ENCODE data around the gene IL1RAPL2.
"Not testable (repeated sequence)": the region's sequence is repeated elsewhere in the genome, so short reads cannot be mapped to it uniquely, and the experiment has no call there.

Gene IL1RAPL2

GRCh38 chrX:105635794-105636193 lies 1069.8 kb downstream of the IL1RAPL2 start:
- no peaks in the 10 kb centered on the region for H3K27me3 Mint-ChIP-seq
- H3K9me3 Mint-ChIP-seq = no peaks in the 10 kb centered on the region
- no peak overlapping the region for H3K27ac Mint-ChIP-seq
- H3K36me3 Mint-ChIP-seq = no peaks in the 10 kb centered on the region
- DNase-seq = no peak
- no peak overlapping the region for H3K4me3 Mint-ChIP-seq
- no peaks in the 10 kb centered on the region for H3K4me1 Mint-ChIP-seq
- no peak for ATAC-seq (replicated peaks)

GRCh38 chrX:105636667-105637066 lies 1070.7 kb downstream of the IL1RAPL2 start:
- no peak overlapping the region for H3K4me3 Mint-ChIP-seq
- ATAC-seq (replicated peaks) (no peak), DNase-seq (no peak)
- H3K27ac Mint-ChIP-seq = no peak overlapping the region
- no peaks in the 10 kb centered on the region for H3K36me3 Mint-ChIP-seq
- no peaks in the 10 kb centered on the region for H3K27me3 Mint-ChIP-seq
- no peaks in the 10 kb centered on the region for H3K4me1 Mint-ChIP-seq
- peaks cover 0 to 4% of the 10 kb centered on the region in 2 donors for H3K9me3 Mint-ChIP-seq

- Mint-ChIP-seq H3K36me3 (no peaks in the 10 kb centered on the region), H3K27ac (no peak overlapping the region), H3K27me3 (no peaks in the 10 kb centered on the region), H3K9me3 (peaks cover 2 to 4% of the 10 kb centered on the region in 2 donors), H3K4me1 (no peaks in the 10 kb centered on the region), H3K4me3 (no peak overlapping the region)
- DNase-seq (no peak), ATAC-seq (replicated peaks) (no peak)
These were observed 1079.8 kb downstream of the IL1RAPL2 start for GRCh38 chrX:105645667-105646357.

- ATAC-seq (replicated peaks) = no peak
- H3K27me3 Mint-ChIP-seq = no peaks in the 10 kb centered on the region
- H3K27ac Mint-ChIP-seq = no peak overlapping the region
- no peak for DNase-seq
- no peaks in the 10 kb centered on the region for H3K4me1 Mint-ChIP-seq
- H3K36me3 Mint-ChIP-seq = no peaks in the 10 kb centered on the region
- H3K4me3 Mint-ChIP-seq = no peak overlapping the region
- H3K9me3 Mint-ChIP-seq = peaks cover 0 to 2% of the 10 kb centered on the region in 2 donors
These were observed 1080.8 kb downstream of the IL1RAPL2 start for GRCh38 chrX:105646592-105647372.

GRCh38 chrX:105647749-105648148 lies 1081.8 kb downstream of the IL1RAPL2 start:
- no peak for DNase-seq
- ATAC-seq (replicated peaks) = no peak
- Mint-ChIP-seq H3K27me3 (no peaks in the 10 kb centered on the region), H3K27ac (no peak overlapping the region), H3K4me3 (no peak overlapping the region), H3K36me3 (no peaks in the 10 kb centered on the region), H3K9me3 (peaks cover 0 to 2% of the 10 kb centered on the region in 2 donors), H3K4me1 (no peaks in the 10 kb centered on the region)

GRCh38 chrX:105648732-105649131 lies 1082.7 kb downstream of the IL1RAPL2 start:
- H3K4me1 Mint-ChIP-seq = no peaks in the 10 kb centered on the region
- H3K4me3 Mint-ChIP-seq = no peak overlapping the region
- H3K36me3 Mint-ChIP-seq = no peaks in the 10 kb centered on the region
- no peak for DNase-seq
- ATAC-seq (replicated peaks) = no peak
- H3K27me3 Mint-ChIP-seq = no peaks in the 10 kb centered on the region
- H3K27ac Mint-ChIP-seq = no peak overlapping the region
- peaks cover 0 to 3% of the 10 kb centered on the region in 2 donors for H3K9me3 Mint-ChIP-seq

- Mint-ChIP-seq H3K36me3 (no peaks in the 10 kb centered on the region), H3K27ac (no peak overlapping the region), H3K9me3 (peaks cover 0 to 3% of the 10 kb centered on the region in 2 donors), H3K4me1 (no peaks in the 10 kb centered on the region), H3K4me3 (no peak overlapping the region), H3K27me3 (no peaks in the 10 kb centered on the region)
- DNase-seq (no peak), ATAC-seq (replicated peaks) (no peak)
These were observed 1084.6 kb downstream of the IL1RAPL2 start for GRCh38 chrX:105650577-105650976.

GRCh38 chrX:105650986-105651385 lies 1085.0 kb downstream of the IL1RAPL2 start:
- no peaks in the 10 kb centered on the region for H3K4me1 Mint-ChIP-seq
- H3K27me3 Mint-ChIP-seq = no peaks in the 10 kb centered on the region
- no peak overlapping the region for H3K27ac Mint-ChIP-seq
- peaks cover 0 to 3% of the 10 kb centered on the region in 2 donors for H3K9me3 Mint-ChIP-seq
- DNase-seq (no peak), ATAC-seq (replicated peaks) (no peak)
- H3K36me3 Mint-ChIP-seq = no peaks in the 10 kb centered on the region
- no peak overlapping the region for H3K4me3 Mint-ChIP-seq

- Mint-ChIP-seq H3K4me3 (no peak overlapping the region), H3K9me3 (peaks cover 0 to 1% of the 10 kb centered on the region in 2 donors), H3K27ac (no peak overlapping the region), H3K27me3 (no peaks in the 10 kb centered on the region), H3K4me1 (no peaks in the 10 kb centered on the region), H3K36me3 (no peaks in the 10 kb centered on the region)
- no peak for ATAC-seq (replicated peaks)
- no peak for DNase-seq
These were observed 1087.9 kb downstream of the IL1RAPL2 start for GRCh38 chrX:105653891-105654290.

- Mint-ChIP-seq H3K4me3 (no peak overlapping the region), H3K36me3 (no peaks in the 10 kb centered on the region), H3K27me3 (no peaks in the 10 kb centered on the region), H3K4me1 (no peaks in the 10 kb centered on the region), H3K27ac (no peak overlapping the region), H3K9me3 (peaks cover 0 to 1% of the 10 kb centered on the region in 2 donors)
- ATAC-seq (replicated peaks) (no peak), DNase-seq (no peak)
These were observed 1092.1 kb downstream of the IL1RAPL2 start for GRCh38 chrX:105658136-105658535.

- H3K36me3 Mint-ChIP-seq = no peaks in the 10 kb centered on the region
- no peak for ATAC-seq (replicated peaks)
- no peaks in the 10 kb centered on the region for H3K27me3 Mint-ChIP-seq
- no peaks in the 10 kb centered on the region for H3K9me3 Mint-ChIP-seq
- DNase-seq = no peak
- no peaks in the 10 kb centered on the region for H3K4me1 Mint-ChIP-seq
- H3K27ac Mint-ChIP-seq = no peak overlapping the region
- no peak overlapping the region for H3K4me3 Mint-ChIP-seq
These were observed 1096.2 kb downstream of the IL1RAPL2 start for GRCh38 chrX:105662248-105662647.

GRCh38 chrX:105664243-105664642 lies 1098.2 kb downstream of the IL1RAPL2 start:
- no peaks in the 10 kb centered on the region for H3K9me3 Mint-ChIP-seq
- H3K4me1 Mint-ChIP-seq = no peaks in the 10 kb centered on the region
- DNase-seq (no peak), ATAC-seq (replicated peaks) (no peak)
- H3K27me3 Mint-ChIP-seq = no peaks in the 10 kb centered on the region
- no peak overlapping the region for H3K4me3 Mint-ChIP-seq
- H3K27ac Mint-ChIP-seq = no peak overlapping the region
- no peaks in the 10 kb centered on the region for H3K36me3 Mint-ChIP-seq

- H3K4me3 Mint-ChIP-seq; H3K36me3 Mint-ChIP-seq; H3K27ac Mint-ChIP-seq; H3K4me1 Mint-ChIP-seq; DNase-seq; H3K9me3 Mint-ChIP-seq; H3K27me3 Mint-ChIP-seq; ATAC-seq (replicated peaks): not testable (repeated sequence)
These were observed 1118.3 kb downstream of the IL1RAPL2 start for GRCh38 chrX:105684288-105684687.

GRCh38 chrX:105694839-105695238 lies 1128.8 kb downstream of the IL1RAPL2 start:
- H3K27me3 Mint-ChIP-seq = no peaks in the 10 kb centered on the region

GRCh38 chrX:105695451-105695850 lies 1129.5 kb downstream of the IL1RAPL2 start:
- Mint-ChIP-seq H3K36me3 (peaks cover 0 to 2% of the 10 kb centered on the region in 2 donors), H3K27me3 (no peaks in the 10 kb centered on the region), H3K27ac (no peak overlapping the region), H3K4me3 (no peak overlapping the region), H3K4me1 (peaks cover 1 to 5% of the 10 kb centered on the region in 2 donors), H3K9me3 (peaks cover 6 to 7% of the 10 kb centered on the region in 2 donors)
- DNase-seq (no peak), ATAC-seq (replicated peaks) (no peak)

More at GRCh38 chrX:105694839-105695238, 1128.8 kb downstream of the IL1RAPL2 start:
- no peak overlapping the region for H3K4me3 Mint-ChIP-seq
- no peak overlapping the region for H3K27ac Mint-ChIP-seq
- no peak for DNase-seq
- peaks cover 0 to 2% of the 10 kb centered on the region in 2 donors for H3K36me3 Mint-ChIP-seq
- H3K9me3 Mint-ChIP-seq = peaks cover 6 to 7% of the 10 kb centered on the region in 2 donors
- peaks cover 1 to 5% of the 10 kb centered on the region in 2 donors for H3K4me1 Mint-ChIP-seq
- no peak for ATAC-seq (replicated peaks)

Data from stimulated activated naive B cell treated with anti-CD40 and anti-IgM and Interleukin-4, amounts not matched to agents 10 μg/mL and 1 μg/mL and 100 μg/mL, for 72 hours (primary cell).